GM21529 (cell line): ENCODE measurements around the gene SMG5.
"Not testable (repeated sequence)": the region's sequence is repeated elsewhere in the genome, so short reads cannot be mapped to it uniquely, and the experiment has no call there.

Experiments used
- ATAC-seq: cut with Tn5 transposase; IDR thresholded peaks from one replicate; pipeline ENCODE4 v1.9.1; 2021; ENCODE audit not compliant: unreplicated experiment

Gene SMG5

GRCh38 chr1:156282479-156283222 is at the start of gene SMG5:
Gene SMG5, minus strand, starts transcription at chr1:156282825. Its CDS starts 145 bp downstream, at chr1:156282680.
- peak; percentile 73 for ATAC-seq

- ATAC-seq = not testable (repeated sequence)
Measured at GRCh38 chr1:156323179-156323578, 40.6 kb upstream of the SMG5 start.

GRCh38 chr1:156320560-156320959 is 37.9 kb upstream of the SMG5 start:
- ATAC-seq = no peak

- ATAC-seq = no peak
Measured at GRCh38 chr1:156319664-156320063, 37.0 kb upstream of the SMG5 start.

GRCh38 chr1:156316909-156317308 is 34.3 kb upstream of the SMG5 start:
- no peak for ATAC-seq

GRCh38 chr1:156310962-156311361 is 28.3 kb upstream of the SMG5 start:
- no peak for ATAC-seq

GRCh38 chr1:156308078-156308477 is 25.5 kb upstream of the SMG5 start:
- ATAC-seq = no peak

- ATAC-seq = no peak
Measured at GRCh38 chr1:156305215-156305614, 22.6 kb upstream of the SMG5 start.

GRCh38 chr1:156303241-156303640 is 20.6 kb upstream of the SMG5 start:
- ATAC-seq = no peak

GRCh38 chr1:156298852-156299357 is 16.3 kb upstream of the SMG5 start, which contains the start of gene VHLL:
Gene VHLL, minus strand, starts transcription at chr1:156299307. Its CDS starts 118 bp downstream, at chr1:156299189.
- no peak for ATAC-seq

- peak; percentile 49 for ATAC-seq
Measured at GRCh38 chr1:156295391-156295947, 12.8 kb upstream of the SMG5 start, which contains the start of gene GLMP. Gene GLMP, minus strand, starts transcription at chr1:156295679. Its CDS starts 34 bp downstream, at chr1:156295645.

- no peak for ATAC-seq
Measured at GRCh38 chr1:156293895-156294294, 11.3 kb upstream of the SMG5 start.

GRCh38 chr1:156293098-156293434 is 10.4 kb upstream of the SMG5 start:
- no peak for ATAC-seq

- no peak for ATAC-seq
Measured at GRCh38 chr1:156291226-156292061, 8.8 kb upstream of the SMG5 start.

- ATAC-seq = no peak
Measured at GRCh38 chr1:156289857-156290256, 7.2 kb upstream of the SMG5 start.

- ATAC-seq = no peak
Measured at GRCh38 chr1:156286061-156286460, 3.4 kb upstream of the SMG5 start.

- ATAC-seq = no peak
Measured at GRCh38 chr1:156285437-156285836, 2.8 kb upstream of the SMG5 start.

GRCh38 chr1:156284757-156285156 is 2.1 kb upstream of the SMG5 start:
- no peak for ATAC-seq

- ATAC-seq = no peak
Measured at GRCh38 chr1:156284112-156284511, 1.5 kb upstream of the SMG5 start, which contains the start of gene TMEM79. Gene TMEM79, plus strand, starts transcription at chr1:156284325. Its CDS starts 902 bp downstream, at chr1:156285227.

GRCh38 chr1:156283521-156283920 is 896 bp upstream of the SMG5 start:
- ATAC-seq = no peak

GRCh38 chr1:156281693-156282478 is 739 bp downstream of the SMG5 start:
- ATAC-seq = peak; percentile 4
